CD14-positive monocyte (primary cell): ENCODE measurements around the gene BDKRB2. TPM values are rescaled to one million over a fixed set of nuclear protein-coding genes. Genes with fewer than 3 reads are reported as not detected.

Experiments used
- DNase-seq, 3 donors: peaks; one replicate each; pipeline ENCODE4 v3.0.0-alpha.2; 2011 to 2022
- H2AFZ ChIP-seq: 2 replicates; pipeline ENCODE4 v1.6.0; 2012; ENCODE audit warnings: mild to moderate bottlenecking, low read depth, low read length, inconsistent platforms; ENCODE audit not compliant: insufficient read depth, poor library complexity, severe bottlenecking
- H3K27ac ChIP-seq, 2 donors: 1 replicate in 1 of 2; 2 replicates in 1 of 2; pipeline ENCODE4 v1.5.1; 2012 to 2013; ENCODE audit warnings: low read length in 2 of 2, control low read depth in 1 of 2, inconsistent platforms in 1 of 2, low read depth in 1 of 2, mild to moderate bottlenecking in 1 of 2
- H3K27me3 ChIP-seq, 2 donors: one replicate each; pipeline versions ENCODE4 v1.6.0 to v1.6.1; 2011 to 2013; ENCODE audit warnings: low read length in 2 of 2; ENCODE audit not compliant: control insufficient read depth in 2 of 2, insufficient read depth in 2 of 2
- H3K36me3 ChIP-seq, 2 donors: replicated peaks in 1 of 2; 1 replicate in 1 of 2; 2 replicates in 1 of 2; pipeline versions ENCODE4 v1.5.1 to v1.6.1; 2012 to 2013; ENCODE audit warnings: low read length in 2 of 2, control low read depth in 1 of 2, inconsistent platforms in 1 of 2, mild to moderate bottlenecking in 1 of 2; ENCODE audit not compliant: insufficient read depth in 2 of 2, control insufficient read depth in 1 of 2
- H3K4me1 ChIP-seq, 2 donors: 1 replicate in 1 of 2; 2 replicates in 1 of 2; pipeline versions ENCODE4 v1.5.1 to v1.6.1; 2012 to 2013; ENCODE audit warnings: low read length in 2 of 2, control low read depth in 1 of 2, inconsistent platforms in 1 of 2, mild to moderate bottlenecking in 1 of 2, moderate library complexity in 1 of 2; ENCODE audit not compliant: insufficient read depth in 2 of 2, control insufficient read depth in 1 of 2
- H3K4me2 ChIP-seq: replicated peaks from 2 replicates; pipeline ENCODE3; 2012; ENCODE audit warnings: low read length, moderate library complexity, mild to moderate bottlenecking; ENCODE audit not compliant: poor library complexity, severe bottlenecking; ENCODE audit errors: extremely low read depth
- H3K4me3 ChIP-seq, 3 experiments: fragments of 200-600 bp in 1 of 3; sonication (generic) in 1 of 3; replicated peaks in 1 of 3; 1 replicate in 2 of 3; 2 replicates in 1 of 3; pipeline ENCODE4 v1.5.1; 2011 to 2013; ENCODE audit warnings: low read length in 3 of 3, mild to moderate bottlenecking in 3 of 3, control low read depth in 2 of 3, low read depth in 2 of 3, inconsistent platforms in 1 of 3, moderate library complexity in 1 of 3
- H3K79me2 ChIP-seq: 2 replicates; pipeline ENCODE4 v1.6.0; 2012; ENCODE audit warnings: mild to moderate bottlenecking, control low read depth, inconsistent platforms, low read length, moderate library complexity; ENCODE audit not compliant: insufficient read depth
- H3K9ac ChIP-seq: 2 replicates; pipeline ENCODE4 v1.6.0; 2017; ENCODE audit warnings: low read length, mild to moderate bottlenecking; ENCODE audit not compliant: insufficient read depth, poor library complexity, severe bottlenecking
- H3K9me3 ChIP-seq, 2 donors: replicated peaks in 1 of 2; 1 replicate in 1 of 2; 2 replicates in 1 of 2; pipeline versions ENCODE4 v1.5.1 to v1.6.1; 2012 to 2013; ENCODE audit warnings: low read length in 2 of 2, control low read depth in 1 of 2; ENCODE audit not compliant: control insufficient read depth in 1 of 2, insufficient read depth in 1 of 2
- H4K20me1 ChIP-seq: 2 replicates; pipeline ENCODE4 v1.6.0; 2012; ENCODE audit warnings: mild to moderate bottlenecking, low read length, control low read depth, moderate library complexity; ENCODE audit not compliant: insufficient read depth
- H3K27ac Mint-ChIP-seq, 7 donors: one replicate each; pipeline ENCODE4 v1.8.0; 2020; ENCODE audit warnings: mild to moderate bottlenecking in 7 of 7, mixed read lengths in 7 of 7, moderate library complexity in 6 of 7, inconsistent platforms in 2 of 7
- H3K27me3 Mint-ChIP-seq, 3 donors: one replicate each; pipeline ENCODE4 v1.8.0; 2021 to 2022; ENCODE audit warnings: low read depth in 3 of 3, mild to moderate bottlenecking in 3 of 3, mixed read lengths in 3 of 3, moderate library complexity in 3 of 3, inconsistent platforms in 1 of 3
- H3K36me3 Mint-ChIP-seq, 2 donors: one replicate each; pipeline ENCODE4 v1.8.0; 2020; ENCODE audit warnings: mixed read lengths in 2 of 2, inconsistent platforms in 1 of 2, mild to moderate bottlenecking in 1 of 2
- H3K4me1 Mint-ChIP-seq: one replicate; pipeline ENCODE4 v1.8.0; 2020; ENCODE audit warnings: mild to moderate bottlenecking, mixed read lengths
- H3K4me3 Mint-ChIP-seq, 2 donors: one replicate each; pipeline ENCODE4 v1.8.0; 2020; ENCODE audit warnings: mild to moderate bottlenecking in 2 of 2, mixed read lengths in 2 of 2, moderate library complexity in 1 of 2
- H3K9me3 Mint-ChIP-seq, 7 donors: one replicate each; pipeline ENCODE4 v1.8.0; 2020 to 2022; ENCODE audit warnings: mixed read lengths in 7 of 7, mild to moderate bottlenecking in 6 of 7, moderate library complexity in 6 of 7, inconsistent platforms in 2 of 7
- CTCF ChIP-seq: fragments of 200-600 bp; IDR thresholded peaks from one replicate; pipeline ENCODE4 v1.8.0; 2022; ENCODE audit warnings: antibody characterized with exemption, mild to moderate bottlenecking
- WGBS: methylation state at CpG from one replicate; pipeline ENCODE4 v1.1.5; 2013; ENCODE audit warnings: missing lambda C conversion rate; ENCODE audit not compliant: insufficient coverage; 5-methylcytosine and 5-hydroxymethylcytosine counted together
- intact Hi-C, 2 donors: fragments of 100-400 bp; cut with micrococcal nuclease; formaldehyde crosslinking; loops; one replicate each; pipeline versions ENCODE4 v1.15.0 to v1.15.1; 2023
- polyA plus RNA-seq, 3 donors: library from polyadenylated mRNA; depleted of rRNA in 1 of 3; unstranded in 2 of 3; stranded (reverse) in 1 of 3; fragments of 300-500 nt in 2 of 3; fragments of >200 nt in 1 of 3; fragmentation: Illumina TruSeq in 2 of 3; gene quantifications; 1 replicate in 2 of 3; 2 replicates in 1 of 3; pipeline ENCODE4 v1.2.3, GENCODE V29; 2012 to 2021

BDKRB2 gene
- polyA plus RNA-seq, 3 donors = not detected

- Mint-ChIP-seq H3K4me3 (no peak overlapping the region), H3K9me3 (peaks cover 0 to 9% (median 0%) of the 10 kb centered on the region in 7 donors), H3K27ac (no peak overlapping the region), H3K4me1 (no peaks in the 10 kb centered on the region), H3K27me3 (peaks cover 4 to 7% (median 4%) of the 10 kb centered on the region in 3 donors), H3K36me3 (no peaks in the 10 kb centered on the region)
- no peak overlapping the region for H3K9ac ChIP-seq
- no peaks in the 10 kb centered on the region for H4K20me1 ChIP-seq
- H3K9me3 ChIP-seq = peaks cover 0 to 2% of the 10 kb centered on the region in 2 donors
- no peak for DNase-seq
- H3K79me2 ChIP-seq = no peaks in the 10 kb centered on the region
- H3K4me1 ChIP-seq = no peaks in the 10 kb centered on the region
- H3K27ac ChIP-seq = no peak overlapping the region
- no peak overlapping the region for H3K4me2 ChIP-seq
- no peak for TF ChIP-seq CTCF
- no peaks in the 10 kb centered on the region for H3K27me3 ChIP-seq
- no peak overlapping the region for H3K4me3 ChIP-seq
- H3K36me3 ChIP-seq = no peaks in the 10 kb centered on the region
- H2AFZ ChIP-seq = no peak overlapping the region
- 48% methylated on average over 3 of the region's 3 CpGs for WGBS
- intact Hi-C loops = no loop called here
These were observed 62.7 kb downstream of the BDKRB2 start for GRCh38 chr14:96267336-96267735.

GRCh38 chr14:96267916-96268315 is 63.3 kb downstream of the BDKRB2 start:
- no peaks in the 10 kb centered on the region for H4K20me1 ChIP-seq
- no peak overlapping the region for H2AFZ ChIP-seq
- TF ChIP-seq CTCF = no peak
- H3K9me3 ChIP-seq = peaks cover 0 to 2% of the 10 kb centered on the region in 2 donors
- no peak overlapping the region for H3K9ac ChIP-seq
- no peak overlapping the region for H3K4me3 ChIP-seq
- Mint-ChIP-seq H3K36me3 (no peaks in the 10 kb centered on the region), H3K27ac (peak overlapping the region in 2 of 7 donors; percentile 51 to 72), H3K4me3 (no peak overlapping the region), H3K27me3 (peaks cover 4 to 7% (median 4%) of the 10 kb centered on the region in 3 donors), H3K4me1 (no peaks in the 10 kb centered on the region), H3K9me3 (peaks cover 0 to 13% (median 3%) of the 10 kb centered on the region in 7 donors)
- no peaks in the 10 kb centered on the region for H3K36me3 ChIP-seq
- 84% methylated on average over 2 of the region's 5 CpGs for WGBS
- H3K4me1 ChIP-seq = no peaks in the 10 kb centered on the region
- no peaks in the 10 kb centered on the region for H3K27me3 ChIP-seq
- intact Hi-C loops = no loop called here
- H3K79me2 ChIP-seq = no peaks in the 10 kb centered on the region
- no peak overlapping the region for H3K27ac ChIP-seq
- no peak overlapping the region for H3K4me2 ChIP-seq
- no peak for DNase-seq
